ENCODE results near the gene COL4A3.
"Not testable (repeated sequence)": the region's sequence is repeated elsewhere in the genome, so short reads cannot be mapped to it uniquely, and the experiment has no call there.

The COL4A3 gene

DNA sequence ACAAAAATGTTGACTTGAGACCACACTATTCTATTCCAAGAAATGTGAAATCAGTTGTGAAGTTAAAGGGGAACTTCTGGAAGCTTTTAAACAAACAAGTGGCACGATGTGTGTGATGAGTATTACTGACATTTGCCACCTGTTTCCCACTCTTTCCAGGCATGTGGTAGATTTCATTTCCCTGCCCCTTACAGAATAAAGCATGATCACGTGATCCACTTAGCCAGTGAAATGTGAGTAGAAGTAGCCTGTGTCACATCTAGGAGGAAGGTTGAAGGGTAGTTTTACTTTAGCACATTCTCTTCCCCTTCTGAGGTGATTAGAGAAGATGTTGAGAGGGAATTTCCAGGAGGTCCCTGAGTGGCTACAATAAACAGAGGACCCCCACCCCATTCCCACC lies 4.3 kb upstream of the COL4A3 start:
- no peak for DNase-seq

DNA sequence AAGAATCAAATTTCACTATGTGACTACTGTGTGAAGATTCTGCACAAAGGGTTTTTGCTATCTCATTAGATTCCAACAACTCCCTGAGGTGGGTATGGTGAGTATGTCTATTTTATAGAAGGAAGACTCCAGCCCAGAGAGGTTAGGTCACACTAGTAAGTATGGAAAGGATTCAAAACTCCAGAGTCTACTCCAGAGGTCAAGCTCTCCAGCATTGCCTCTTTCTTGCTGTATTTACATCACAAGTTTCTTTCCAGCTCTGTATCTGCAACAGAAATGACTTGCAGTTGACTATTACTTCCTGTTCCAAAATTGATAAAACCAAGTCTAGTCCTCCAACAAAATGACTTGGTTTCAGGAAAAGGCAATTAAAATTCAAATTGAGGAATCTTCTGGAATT lies 2.5 kb upstream of the COL4A3 start:
- no peak for DNase-seq

DNA sequence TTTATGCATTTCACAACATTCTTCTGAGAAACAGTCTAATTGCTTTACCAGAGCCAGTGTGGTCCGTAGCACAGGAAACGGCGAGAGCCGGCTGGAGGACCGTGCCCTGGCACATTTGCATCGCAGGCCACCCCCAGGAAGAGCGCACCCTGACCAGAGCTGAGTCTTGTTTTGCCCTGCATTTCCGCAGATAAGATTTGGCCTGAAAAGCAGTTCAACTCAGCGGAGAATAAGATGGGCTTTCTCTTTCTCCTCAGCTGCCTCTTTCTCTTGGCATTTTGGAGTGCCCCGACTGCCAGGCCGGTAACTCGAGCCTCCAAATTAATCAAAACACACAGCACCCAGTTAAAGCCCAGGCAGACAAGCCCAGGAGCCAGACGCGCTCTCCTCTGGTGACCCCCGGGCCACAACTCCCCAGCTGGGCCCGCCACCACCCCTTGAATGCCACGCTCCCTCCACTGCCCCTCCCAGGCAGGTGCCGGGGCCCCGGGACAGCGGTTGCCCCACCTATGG lies 883 bp upstream of the COL4A3 start:
- DNase-seq, result peak; percentile 13

DNA sequence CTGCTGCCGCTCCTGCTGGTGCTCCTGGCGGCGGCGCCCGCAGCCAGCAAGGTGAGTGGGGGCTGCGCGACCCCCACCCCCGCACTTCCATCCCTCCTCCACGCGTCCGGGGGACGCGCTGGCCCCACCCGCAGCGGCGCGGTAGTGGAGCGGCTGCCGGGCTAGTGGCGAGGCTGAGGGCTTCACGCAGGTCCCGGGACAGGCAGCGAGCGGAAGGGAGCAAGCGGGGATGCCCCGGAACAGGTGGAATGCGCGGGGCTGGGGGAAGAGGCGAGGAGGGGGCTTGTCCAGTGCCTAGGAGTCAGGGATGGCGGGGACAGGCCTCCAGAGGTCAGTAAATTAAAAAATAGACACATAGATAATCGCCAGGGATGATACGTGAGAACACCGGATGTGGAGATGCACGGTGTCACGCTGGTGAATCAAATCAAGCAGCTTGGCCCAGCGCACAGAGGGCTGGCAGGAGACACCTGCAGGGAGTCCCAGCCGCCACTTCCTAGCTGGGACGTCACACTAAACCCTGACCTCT lies 403 bp downstream of the COL4A3 start:
- DNase-seq, result peak; percentile 44

DNA sequence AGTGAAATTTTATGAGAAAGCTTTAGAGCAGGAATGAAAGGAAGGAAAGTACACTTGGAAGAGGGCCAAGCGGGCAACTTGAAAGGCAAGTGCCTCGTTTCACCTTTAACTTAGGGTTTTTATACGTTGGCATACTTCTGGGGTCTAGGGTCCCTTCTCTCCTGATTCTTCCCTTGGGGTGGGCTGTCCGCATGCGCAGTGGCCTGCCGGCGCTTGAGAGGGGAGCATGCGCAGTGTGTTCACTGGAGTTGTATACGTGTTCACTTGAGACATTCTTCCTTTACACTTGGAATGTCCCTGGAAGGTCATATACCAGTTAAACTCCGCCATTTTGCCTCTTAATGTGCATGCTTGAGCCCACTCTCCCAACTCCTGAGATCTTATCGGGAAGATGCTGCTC lies 7.4 kb downstream of the COL4A3 start:
- not testable (repeated sequence) for DNase-seq

DNA sequence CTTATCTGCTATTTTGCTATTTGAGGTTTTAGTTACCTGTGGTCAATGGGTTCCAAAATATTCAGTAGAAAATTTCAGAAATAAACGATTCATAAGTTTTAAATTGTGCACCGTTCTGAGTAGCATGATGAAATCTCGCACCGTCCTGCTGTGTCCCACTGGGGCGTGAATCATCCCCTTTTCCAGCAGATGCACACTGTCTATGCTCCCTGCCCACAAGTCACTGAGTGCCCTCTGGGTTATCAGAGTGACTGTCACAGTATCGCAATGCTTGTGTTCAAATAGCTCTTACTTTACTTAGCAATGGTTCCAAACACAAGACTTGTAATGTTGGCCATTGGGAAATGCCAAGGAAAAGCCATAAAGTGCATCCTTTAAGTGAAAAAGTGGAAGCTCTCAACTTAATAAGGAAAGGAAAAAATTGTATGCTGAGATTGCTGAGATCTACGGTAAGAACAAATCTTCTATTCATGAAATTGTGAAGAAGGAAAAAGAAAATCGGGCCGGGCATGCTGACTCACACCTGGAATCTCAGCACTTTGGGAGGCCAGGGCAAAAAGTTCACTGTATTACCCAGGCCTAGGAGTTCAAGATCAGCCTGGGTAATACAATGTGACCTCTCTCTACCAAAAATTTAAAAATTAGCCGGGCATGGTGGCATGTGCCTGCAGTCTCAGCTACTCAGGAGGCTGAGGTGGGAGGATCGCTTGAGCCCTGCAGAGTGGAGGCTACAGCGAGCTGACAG lies 13.3 kb downstream of the COL4A3 start:
- no peak for DNase-seq

DNA sequence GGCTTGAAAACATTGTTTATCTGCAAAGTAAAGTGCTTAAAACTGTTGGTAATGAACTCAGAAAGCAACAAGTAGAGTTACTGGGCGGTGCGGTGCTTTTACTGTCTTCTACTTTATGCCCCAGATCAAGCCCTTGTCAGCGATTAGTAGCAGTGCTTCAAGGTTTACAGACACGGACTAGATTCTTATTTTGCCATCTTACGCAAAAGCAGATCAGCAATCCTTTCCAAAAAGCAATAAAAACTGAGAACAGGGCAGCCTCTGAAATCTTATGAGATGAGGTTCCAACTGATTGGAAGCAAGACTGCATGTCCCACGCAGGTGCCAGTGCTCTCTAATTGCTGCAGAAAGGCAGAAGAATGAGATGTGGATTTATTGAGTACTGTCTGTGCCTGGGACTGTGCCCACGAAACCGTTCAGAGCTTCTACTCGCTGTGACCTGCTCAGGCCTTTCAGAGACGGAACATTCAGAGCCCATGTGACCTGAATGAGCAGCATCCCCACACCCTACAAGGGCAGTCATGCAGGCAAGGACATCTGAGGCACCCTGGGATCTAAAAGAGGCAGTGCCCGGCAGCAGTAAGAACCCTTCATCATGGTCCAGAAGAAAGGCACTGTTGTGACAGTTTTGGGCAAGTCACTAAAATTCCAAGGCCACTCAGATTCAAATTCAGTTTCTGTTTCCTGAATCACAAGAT lies 15.7 kb downstream of the COL4A3 start:
- no peak for DNase-seq

DNA sequence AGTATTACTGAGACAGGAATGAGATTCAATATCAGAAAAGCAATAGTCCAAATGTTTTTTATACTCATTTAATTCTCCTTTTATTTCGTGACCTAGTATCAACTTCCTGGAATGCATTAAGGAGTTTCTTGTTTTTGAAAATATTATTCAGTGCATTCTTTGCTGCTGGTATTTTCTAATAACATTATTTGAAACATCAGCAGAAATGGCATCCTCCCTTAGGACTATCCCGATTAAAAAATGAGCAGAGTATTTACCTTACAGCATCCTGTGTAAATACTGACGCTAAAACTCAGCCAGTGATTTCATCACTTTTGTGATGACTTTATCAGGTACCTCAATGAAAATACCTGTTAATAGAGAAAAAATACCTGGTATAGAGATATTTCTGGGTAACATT lies 16.3 kb downstream of the COL4A3 start:
- no peak for DNase-seq

DNA sequence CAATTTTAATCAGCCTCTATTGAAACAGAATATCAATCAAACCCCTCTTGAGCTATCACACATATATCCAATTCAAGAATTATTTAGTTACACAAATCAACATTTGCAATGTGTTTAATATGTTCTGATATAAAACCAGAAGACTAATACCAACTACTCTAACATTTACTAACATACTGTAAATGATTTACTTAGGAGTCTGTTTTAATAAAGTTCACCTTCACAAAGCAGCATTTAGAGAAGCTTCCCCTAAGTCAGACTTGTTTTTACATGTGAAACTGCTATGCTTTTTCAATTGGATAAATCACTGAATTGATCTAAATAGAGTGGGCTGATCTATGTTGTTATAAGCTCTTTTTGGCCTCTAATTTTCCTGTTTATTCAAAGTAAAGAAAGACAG lies 18.3 kb downstream of the COL4A3 start:
- no peak for DNase-seq

DNA sequence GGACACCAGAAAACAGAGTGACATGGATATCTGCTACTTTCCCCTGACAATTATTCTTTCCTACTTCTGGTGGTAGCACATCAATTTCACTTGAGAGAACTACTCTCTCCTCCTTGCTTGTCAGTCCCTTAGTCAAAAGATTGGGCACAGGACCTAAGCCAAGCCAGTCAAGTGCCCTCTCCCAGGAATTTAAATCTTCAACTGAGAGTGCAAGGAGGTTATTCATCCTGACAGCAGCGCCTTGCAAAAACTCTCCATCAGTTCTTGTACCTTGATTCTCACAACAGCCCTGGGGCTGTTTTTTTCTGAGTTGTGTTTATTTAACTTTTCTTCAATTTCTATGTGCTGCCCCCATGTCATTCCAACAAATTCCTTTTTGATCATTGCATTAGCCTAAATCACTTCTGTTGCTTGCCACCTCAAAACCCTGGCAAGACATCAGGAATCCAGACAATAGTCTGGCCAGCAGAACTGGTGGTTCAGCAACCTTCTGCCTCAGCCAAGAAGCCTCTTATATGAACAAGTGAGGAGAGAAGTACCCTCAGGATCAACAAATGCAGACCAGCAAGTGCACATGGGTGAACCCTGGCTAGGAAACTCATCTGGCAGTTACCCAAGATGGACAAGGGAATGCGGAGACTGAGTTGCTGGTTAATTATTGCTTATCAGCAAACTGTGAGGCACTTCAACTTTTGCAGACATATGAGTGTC lies 19.4 kb downstream of the COL4A3 start:
- DNase-seq, result no peak

DNA sequence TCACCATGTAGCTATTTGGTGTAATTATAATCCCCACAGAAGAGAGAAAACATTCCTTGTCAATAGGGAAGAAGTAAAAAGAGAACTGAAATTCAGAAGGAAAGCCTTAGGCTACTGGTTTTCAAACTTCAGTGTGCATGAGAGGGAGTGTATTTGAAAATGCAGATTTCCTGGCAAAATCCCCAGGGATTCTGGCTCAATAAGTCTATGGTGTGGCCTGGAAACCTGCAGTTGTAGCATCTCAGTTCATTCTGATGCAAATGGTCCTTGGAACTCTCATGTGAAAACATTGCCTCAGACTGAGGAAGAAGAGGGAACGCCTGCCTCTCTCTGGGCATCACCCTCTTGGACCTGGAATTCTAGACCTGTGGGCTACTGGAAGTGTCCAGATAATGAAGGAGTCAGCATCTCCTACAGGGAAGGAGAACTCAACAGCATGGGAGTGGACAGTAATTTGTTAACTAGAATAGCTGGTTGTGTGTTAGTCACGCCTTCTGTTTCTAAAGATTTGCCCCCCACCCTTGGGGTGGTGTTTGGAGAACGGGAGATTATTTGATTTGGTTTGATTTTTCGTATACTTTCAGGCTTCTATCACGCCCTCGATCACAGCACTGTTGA lies 21.3 kb downstream of the COL4A3 start:
- no peak for DNase-seq

DNA sequence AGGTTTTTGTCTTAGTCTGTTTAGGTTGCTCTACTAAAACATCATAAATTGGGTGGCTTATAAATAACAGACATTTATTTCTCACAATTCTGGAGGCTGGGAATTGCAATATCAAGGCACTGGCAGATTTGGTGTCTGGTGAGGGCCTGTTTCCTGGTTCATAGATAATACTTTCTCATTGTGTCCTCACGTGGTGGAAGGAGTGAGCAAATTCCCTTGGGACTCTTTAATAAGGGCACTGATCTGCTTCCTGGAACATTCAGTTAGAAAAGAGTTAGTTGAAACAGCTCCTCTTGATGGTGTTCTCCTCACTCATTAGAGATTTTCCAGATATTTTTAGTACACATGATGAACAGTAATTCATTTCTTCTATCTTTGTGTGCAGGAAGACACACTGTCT lies 22.3 kb downstream of the COL4A3 start:
- no peak for DNase-seq

DNA sequence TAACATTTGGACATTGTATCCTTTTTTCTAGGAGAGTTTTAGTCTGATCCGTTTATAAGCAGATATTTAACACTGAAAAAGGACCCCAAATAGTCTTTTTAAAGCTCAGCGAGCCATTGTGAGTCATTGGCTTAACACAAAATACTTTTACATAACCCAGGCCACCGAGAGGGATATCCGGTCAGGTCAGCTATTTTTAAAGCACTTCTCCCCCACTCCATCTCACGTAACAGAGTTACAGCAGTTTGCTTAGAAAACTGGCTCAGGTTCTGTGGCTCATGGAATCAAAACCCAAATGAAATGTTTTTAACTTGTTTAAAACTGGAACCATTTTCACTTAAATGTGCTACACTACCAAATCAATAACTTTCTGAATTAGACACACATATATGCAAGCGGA lies 23.9 kb downstream of the COL4A3 start:
- no peak for DNase-seq

DNA sequence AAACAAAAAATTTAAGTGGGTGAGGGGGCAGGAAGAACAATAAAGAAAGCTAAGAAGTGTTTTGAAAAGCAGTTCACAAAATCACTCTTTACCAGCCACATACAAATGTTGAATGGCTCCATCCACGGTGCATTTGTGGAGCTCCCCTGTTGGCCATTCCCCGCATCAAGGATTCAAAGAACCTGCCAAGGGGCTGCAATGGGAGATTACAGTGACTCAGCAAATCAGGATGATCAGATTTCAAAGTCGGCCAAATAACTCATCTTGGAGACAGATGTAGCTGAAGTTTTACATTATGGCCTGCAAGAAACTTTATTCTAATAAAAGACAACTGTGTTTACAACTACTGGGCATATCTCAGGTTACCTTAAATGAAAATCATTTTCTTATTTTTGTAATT lies 26.9 kb downstream of the COL4A3 start:
- DNase-seq, result peak; percentile 14

DNA sequence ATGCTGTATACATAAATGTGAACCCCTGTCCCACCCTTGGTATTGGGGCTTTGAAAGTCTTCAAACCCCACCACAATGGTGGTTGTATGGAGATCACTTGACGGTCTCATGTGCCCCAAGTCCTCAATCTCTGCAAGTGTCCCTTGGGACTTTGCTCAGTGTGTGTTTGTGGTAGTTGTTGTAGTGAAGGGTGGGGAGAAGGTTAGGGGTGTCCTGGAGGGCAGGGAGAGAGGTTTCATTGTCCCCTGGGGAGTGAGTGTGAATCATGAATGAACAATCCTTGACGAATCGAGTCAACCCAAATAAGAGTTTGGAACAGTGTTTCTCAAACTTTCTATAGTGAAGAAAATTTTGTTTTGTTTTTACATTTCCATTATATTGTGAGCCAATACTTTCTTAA lies 28.1 kb downstream of the COL4A3 start:
- no peak for DNase-seq

DNA sequence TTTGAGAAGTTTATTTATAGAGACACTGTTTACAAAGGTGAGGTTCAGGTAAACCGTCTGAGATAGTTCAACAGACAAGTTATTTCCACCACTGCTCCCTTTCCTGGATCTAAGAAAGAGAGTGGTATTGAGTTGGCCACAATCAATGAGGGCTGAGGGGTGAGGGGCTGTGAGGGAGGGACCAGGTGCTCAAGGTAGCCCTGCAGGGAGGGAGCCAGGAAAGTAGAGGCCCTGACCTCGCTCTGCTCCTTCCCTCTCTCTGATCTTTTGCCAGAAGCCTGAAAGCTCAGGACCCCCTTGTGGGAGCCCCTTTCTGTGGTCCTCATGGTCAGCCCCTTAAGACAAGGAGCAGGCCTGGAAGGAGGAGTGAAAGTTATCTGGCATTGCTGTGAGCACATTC lies 29.8 kb downstream of the COL4A3 start:
- DNase-seq, result no peak

DNA sequence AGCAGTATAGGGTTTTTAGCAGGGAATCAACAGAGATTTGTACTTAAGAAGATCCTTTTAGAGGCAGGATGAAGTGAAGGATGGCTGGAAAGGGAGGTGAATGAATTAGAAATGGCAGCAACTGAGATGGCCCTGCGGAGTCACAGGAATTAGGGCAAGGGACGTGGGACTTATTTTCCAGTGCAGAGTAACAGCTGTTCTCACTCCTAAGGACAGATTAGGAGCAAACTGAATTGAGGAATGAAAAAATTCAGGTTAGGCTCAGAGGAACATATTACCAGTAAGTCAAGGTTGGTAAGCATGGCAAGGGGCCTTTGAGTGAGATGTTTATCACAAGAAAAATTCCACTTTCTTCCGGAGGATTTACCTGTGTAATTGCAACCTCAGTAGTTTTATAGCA lies 34.4 kb downstream of the COL4A3 start:
- DNase-seq, result no peak

DNA sequence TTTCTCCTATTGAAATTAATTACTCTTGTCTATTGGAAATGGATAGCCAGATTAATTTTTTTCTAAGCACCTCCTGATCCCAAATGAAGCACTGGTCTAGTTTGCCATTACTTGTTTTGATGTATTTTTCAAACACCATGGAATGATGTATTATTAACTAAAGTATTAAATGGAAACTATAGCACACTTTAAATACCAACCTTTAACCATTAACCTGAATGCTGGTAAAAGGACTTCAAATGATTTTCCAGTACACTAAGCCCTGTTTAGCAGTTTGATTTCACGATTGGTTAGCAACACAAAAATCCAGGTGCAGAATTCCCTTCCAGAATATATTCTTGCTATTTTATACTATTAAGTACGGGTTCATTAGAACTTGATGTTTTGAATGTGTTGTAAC lies 37.3 kb downstream of the COL4A3 start:
- DNase-seq, result no peak

DNA sequence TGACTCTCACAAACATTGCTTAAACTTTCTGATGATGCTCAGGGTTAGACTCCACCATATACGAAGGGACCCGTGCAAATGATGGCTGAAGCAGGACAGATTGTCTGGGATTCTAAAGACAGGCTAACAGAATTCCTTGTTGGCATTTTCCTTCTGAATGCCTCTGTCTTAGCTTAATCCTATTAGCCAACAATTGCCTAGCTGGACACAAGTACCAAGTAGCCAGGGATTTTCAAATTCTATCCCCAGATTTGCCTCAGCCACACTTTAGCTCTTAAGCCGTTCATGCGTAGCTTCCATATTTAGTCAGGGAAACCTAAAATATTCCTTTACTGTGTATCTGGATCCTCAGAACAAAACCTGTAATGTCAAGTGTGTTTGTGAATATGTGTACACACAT lies 40.0 kb downstream of the COL4A3 start:
- DNase-seq, result no peak

DNA sequence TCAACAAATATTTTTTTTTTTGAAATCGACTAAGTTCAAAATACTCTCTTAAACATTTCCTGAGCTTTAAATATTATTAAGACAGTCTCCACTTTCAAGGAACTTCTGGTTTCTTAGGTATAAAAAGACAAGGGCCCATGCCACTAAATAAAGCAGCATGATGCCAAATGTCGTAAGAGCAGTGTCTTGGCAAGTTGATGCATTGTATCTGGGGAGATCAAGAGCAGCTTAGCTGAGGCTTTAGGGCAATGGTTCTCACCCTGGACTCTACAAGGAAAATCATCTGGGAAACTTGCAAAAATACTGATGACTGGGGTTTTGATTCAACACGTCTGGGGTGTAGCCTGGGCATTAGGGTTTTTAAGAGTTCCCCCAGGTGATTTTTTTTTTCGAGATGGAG lies 41.3 kb downstream of the COL4A3 start:
- DNase-seq, result no peak

DNA sequence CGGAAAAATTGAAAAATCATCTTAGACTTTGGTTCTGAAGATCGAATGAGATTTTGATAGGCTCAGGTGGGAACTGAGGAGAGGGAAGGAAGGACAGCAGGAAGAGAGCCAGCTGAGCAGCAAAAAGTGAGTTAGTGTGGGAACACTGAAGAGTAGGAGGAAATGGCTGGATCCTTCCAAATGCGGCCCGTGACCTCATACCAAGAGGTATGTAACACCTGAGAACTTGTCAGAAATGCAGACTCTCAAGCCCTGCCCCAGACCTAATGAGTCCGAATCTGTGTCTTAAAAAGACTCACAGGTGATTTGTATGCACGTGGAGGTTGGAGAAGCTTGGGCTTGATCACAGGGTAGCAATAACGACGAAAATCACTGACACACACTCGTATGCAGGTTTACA lies 42.0 kb downstream of the COL4A3 start:
- DNase-seq, result no peak

DNA sequence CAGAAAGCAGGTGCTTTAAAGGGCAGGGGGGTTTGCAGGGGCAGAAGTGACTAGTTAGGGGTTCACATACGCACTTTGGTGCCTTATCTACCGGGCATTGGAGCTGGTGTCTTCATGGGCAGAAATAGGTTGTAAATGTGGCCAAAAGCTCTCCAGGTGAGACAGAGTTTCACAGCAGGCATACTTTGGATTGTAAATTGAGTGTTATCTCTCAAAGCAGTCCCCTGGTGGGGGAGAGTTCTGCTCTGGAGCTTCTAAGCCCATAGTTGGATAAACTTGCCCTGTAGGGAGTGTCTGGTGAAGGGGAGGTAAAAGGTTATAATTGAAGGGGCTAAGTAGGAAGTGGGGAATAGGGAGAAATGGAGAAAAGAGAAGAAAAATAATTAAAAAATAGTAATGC lies 43.1 kb downstream of the COL4A3 start:
- no peak for DNase-seq

DNA sequence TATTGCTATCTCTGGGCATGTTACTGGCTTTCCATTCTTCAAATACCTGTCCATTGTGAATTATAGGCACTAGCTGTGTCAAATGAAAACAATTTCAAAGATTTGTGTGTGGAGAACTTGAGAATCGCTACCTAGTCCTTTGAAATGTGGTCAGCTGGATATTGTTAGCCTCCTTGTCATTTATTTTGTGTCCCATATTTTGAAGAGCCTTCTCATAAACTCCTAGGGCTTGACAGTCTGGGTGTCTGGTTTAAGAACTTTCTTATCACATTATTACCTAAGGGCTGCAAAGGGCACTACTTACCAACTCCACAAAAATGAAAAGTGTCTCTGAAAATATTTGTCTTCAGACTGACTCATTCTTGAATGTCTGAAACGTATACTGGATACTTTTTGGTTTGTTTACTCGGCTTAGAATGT lies 50.2 kb downstream of the COL4A3 start:
- DNase-seq, result no peak
